Hepatic stellate cell (primary cell): Measurements from ENCODE around the gene P4HA2.

Source experiments
- DNase-seq: peaks from one replicate; pipeline ENCODE4 v3.0.0; 2011; ENCODE audit warnings: low spot score

Gene P4HA2

DNA sequence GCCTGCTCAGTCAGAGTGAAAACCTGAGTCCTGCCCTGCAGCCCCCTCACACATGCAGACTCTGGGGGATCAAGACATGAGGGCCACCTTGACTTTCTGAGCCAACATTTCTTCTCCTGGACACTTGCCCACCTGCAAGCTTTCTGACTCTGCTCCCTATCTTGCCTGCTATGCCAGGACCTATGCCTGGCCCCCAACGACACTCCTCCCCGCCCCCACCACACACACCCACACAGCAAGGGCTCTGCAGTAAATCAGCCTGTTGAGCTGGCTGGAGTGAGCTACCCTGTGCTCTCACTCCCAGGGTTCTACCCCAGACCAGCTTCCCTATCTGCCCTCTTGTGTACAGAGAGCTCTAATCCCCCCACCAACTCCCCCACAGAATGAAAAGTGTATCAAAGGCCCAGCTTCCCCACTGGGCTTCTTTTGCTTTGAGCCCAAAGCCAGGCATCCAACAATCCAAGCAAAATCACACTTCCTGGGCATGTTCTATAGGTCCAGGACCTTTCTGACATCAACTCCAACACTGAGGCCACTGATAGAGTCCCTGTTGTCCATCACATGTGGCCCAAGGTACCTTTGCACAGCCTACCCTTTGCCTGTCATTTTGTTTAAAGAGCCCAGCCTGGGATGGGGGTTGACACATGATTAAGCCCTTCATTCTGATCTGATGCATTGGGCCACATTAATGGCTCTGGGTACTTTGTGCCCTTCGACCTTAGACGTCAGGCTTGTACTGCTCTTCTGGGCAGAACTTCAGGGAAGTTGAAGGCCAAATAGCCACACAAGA is 37.1 kb upstream of the P4HA2 start:
- DNase-seq = no peak

DNA sequence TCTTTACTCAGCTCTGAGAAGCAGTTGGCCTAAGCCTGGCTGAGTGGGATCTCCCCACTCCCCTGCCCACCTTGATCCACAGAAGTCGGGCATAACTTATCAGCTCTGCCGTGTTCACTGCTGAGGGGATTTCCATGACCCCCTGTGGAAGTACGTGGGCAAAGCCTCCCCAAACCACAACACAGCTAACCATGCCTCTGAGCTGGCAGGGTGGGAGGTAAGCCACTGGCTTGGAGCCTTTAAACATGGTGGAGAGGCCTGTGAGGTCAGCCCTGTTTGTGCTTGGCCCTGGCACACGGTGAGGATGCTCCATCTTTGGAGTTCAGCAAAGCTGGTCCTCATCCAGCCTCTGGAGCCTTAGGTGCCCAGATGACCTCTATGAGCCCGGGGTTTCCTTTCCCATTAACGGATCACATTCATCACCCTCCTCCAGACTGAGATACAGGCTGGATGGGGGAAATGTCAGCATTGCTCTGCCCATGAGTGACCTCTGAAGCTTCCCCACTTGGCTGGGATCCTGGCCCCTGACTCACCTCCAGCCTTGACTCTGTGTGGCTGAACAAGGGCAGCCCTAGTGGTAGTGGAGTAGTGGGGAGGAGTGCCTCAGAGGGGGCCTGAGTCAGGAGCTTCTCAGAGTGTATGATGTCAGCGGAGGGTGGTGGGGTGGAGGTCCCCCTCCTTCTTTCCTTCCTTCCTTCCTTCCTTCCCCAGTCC is 36.1 kb upstream of the P4HA2 start:
- DNase-seq = peak; percentile 83

DNA sequence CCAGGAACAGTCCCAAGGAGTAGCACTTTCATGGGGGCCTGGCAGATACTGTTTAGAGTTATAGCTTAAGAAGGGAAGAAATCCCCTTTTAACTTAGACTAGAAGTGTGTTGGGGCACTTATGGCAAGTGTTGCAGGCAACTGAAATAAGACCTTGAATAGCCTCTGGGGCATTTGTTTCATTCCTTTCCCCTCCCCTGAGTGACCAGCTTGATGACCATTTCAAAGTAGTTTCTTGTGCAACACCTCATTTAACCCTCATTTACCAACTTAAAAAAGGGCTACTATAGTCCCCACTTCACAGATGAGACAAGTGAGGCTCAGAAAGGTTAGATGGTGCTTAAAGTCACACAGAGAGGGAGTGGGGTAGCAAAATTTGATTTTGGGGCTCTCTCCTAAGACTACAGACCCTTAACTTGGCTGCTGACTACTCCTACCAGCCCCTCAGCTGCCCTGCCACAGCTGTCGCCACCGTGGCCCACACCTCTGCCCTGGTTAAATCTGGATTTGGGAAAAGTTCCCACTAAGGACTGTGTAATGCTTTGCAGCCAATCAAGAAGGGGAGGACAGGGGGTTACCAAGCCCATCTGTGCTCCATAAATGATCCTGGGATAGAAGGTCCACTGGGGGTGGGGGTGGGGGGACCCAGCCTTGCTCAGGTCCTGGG is 35.4 kb upstream of the P4HA2 start:
- no peak for DNase-seq

GRCh38 chr5:132261881-132262845 is 34.5 kb upstream of the P4HA2 start:
- DNase-seq = no peak

- DNase-seq = no peak
Observed at GRCh38 chr5:132260714-132261551, 33.3 kb upstream of the P4HA2 start.

- DNase-seq = no peak
Observed at GRCh38 chr5:132260051-132260450, 32.4 kb upstream of the P4HA2 start.

GRCh38 chr5:132259069-132259851 is 31.6 kb upstream of the P4HA2 start:
- no peak for DNase-seq

DNA sequence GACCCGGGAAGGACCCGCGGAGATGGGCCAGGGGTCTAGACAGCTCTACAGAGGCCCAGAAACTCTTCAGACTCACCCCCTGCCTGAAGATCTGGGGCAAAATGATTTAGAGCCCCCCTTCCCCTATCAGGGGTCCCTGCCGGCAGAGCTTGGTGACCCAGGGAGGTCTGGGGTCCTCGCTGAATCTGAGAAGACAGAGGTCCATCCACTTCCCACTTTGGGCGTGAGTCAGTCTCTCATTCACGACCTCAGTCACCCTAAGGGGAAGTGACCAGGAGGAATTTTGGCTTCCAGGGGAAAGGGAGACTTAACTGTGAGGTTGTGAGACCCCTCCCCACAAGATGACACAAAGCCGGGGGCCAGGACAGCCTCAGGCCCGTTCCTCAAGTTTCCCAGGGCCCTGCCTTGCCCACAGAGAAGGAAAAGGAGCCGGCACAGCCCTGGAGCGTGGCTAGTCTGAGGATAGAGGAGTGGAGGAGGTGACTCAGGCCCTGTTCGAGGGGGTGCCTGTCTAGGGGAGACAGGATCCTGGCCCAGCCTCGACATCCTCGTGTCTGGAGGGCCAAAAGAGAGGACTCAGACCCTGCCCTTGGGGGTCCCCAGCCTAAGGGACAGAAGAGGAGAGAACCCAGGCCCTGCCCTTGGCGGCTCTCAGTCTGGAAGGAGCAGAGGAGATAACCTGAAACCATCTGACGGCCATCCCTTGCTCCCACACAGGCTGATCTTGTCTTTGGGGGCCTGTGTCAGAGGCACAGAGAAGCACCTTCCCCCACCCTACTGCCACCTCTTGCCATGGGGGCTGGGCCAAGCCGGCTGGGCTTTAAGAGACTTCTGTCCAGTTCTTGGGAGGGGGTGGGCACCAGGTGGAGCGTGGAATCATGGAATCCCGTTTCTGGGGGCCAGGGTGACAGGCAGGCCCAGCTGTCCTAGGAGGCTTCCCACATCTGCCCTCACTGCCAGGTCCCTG is 30.7 kb upstream of the P4HA2 start:
- DNase-seq = no peak

- DNase-seq = no peak
Observed at GRCh38 chr5:132257131-132258101, 29.8 kb upstream of the P4HA2 start, which contains the start of gene PDLIM4. PDLIM4 (plus strand) TSS chr5:132257696; CDS start chr5:132257735, 39 bp downstream.

DNA sequence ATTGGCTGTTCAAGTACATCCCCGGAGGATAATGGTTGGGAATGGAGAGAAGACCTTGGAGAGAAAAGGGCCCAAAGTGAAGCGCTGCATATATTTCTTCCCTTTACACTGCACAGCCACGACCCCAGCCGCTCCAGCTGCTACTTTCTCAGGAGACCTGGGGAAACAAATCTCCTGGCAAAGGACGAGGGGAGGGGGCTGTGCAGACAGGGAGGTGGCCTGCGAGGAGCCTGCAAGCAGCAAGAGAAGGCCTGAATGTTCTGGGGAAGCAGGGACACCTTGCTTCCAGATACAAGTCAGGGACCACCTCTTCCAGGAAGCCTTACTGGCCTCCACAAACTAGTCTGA is 29.1 kb upstream of the P4HA2 start:
- no peak for DNase-seq

DNA sequence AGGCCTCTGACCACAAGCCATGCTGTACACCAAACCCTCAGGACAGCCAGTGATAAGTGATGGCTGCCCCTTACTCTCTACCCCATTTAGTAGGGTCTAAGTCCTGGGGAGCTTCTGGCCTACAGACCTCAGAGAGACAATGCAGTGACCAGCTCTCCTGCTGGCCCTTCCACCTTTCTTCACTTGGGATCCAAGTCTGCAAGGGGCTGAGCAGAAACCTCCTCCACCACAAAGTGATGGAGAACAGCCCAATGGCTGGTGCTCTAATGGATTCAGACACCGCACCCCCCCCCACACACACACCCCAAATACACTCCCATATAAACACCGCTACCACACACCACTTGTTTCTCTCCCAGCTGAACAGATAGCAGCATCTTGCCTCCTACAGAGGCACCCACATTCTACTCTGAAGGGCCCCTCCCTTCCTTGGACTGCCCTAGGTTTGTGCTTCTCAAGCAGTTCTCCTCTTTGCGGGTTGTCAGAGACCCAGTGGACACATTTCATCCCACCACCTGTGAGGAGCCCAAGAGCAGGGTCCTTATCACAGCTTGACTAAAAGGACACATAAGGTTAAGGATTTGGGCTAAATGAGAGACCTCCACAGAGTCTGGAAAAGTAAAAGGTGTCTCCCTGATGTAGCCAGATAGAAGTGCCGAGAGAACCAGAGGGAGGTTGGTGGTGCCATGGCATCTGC is 28.6 kb upstream of the P4HA2 start:
- DNase-seq = no peak

DNA sequence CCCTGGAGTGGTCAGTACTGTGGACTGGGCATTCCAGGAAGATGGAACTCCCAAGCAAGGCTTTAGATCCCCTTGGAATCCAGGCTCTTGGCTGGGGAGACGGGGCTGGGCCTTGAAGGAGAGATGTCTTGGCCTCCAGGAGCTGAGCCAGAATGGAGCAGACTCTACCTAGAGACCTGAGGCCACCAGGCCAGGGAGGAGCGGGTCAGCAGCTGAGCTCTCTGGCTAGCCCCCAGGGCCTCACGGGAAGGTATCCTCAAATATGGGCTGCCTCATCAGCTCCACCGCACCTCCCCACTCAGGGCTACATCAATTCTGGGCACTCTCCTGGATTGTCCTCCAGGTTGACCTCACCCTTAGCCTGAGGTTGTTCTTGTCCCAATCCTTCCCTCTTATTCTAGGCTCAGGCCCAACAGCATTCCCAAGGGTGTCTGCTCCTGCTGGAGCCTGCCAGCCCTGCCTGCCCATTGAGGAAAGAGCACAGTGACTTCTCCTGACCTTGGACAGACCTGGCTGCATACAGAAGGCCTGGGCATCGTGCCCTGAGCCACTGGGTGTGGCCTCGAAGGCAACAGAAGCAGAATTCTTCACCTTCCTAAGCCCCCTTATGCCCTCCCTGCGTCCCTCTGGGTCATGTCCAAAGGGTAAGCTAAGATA is 26.8 kb upstream of the P4HA2 start:
- no peak for DNase-seq

GRCh38 chr5:132253452-132254320 is 26.0 kb upstream of the P4HA2 start:
- no peak for DNase-seq

GRCh38 chr5:132253008-132253441 is 25.4 kb upstream of the P4HA2 start:
- no peak for DNase-seq

- no peak for DNase-seq
Observed at GRCh38 chr5:132251220-132251725, 23.6 kb upstream of the P4HA2 start.
